OCI-LY7 (cell line): Measurements from ENCODE around the gene PRELID3B.

ENCODE experiments used
- CTCF ChIP-seq: fragments of 200-600 bp; sonication (generic); conservative IDR thresholded peaks from 2 replicates; pipeline ENCODE4 v1.5.1; 2014; ENCODE audit warnings: mild to moderate bottlenecking, antibody characterized with exemption, low read length, moderate library complexity, mixed read lengths
- EZH2phosphoT487 ChIP-seq: fragments of 200-600 bp; sonication (generic); IDR thresholded peaks from 2 replicates; pipeline ENCODE4 v1.6.1; 2018; ENCODE audit warnings: low read depth, borderline replicate concordance, mild to moderate bottlenecking, mixed run types, antibody characterized with exemption, low read length, moderate library complexity, mixed read lengths

- no peak for TF ChIP-seq CTCF
- no peak for TF ChIP-seq EZH2phosphoT487
These were observed 19.5 kb upstream of the PRELID3B start for GRCh38 chr20:59062081-59062480.
